H1 (cell line): ENCODE results near the gene GID8. TPM values are rescaled to one million over a fixed set of nuclear protein-coding genes. Genes with fewer than 3 reads are reported as not detected.
A peak's percentile ranks its signal among the peaks of the same experiment; 100 is the strongest.

Source experiments
- ATF2 ChIP-seq: IDR thresholded peaks from 2 replicates; pipeline ENCODE4 v1.6.1; 2012; ENCODE audit warnings: low read length, inconsistent platforms
- BCL11A ChIP-seq, 2 experiments: IDR thresholded peaks; one replicate each; pipeline ENCODE4 v1.6.1; 2011; ENCODE audit warnings: low read depth in 2 of 2, low read length in 2 of 2, mild to moderate bottlenecking in 2 of 2
- CBX8 ChIP-seq: fragments of 300-800, 300-1000 bp; sonication (generic); IDR thresholded peaks from 2 replicates; pipeline ENCODE4 v1.7.1; 2016; ENCODE audit warnings: low read depth, low read length, borderline replicate concordance
- POLR2A ChIP-seq, 2 experiments: IDR thresholded peaks; 1 replicate in 1 of 2; 2 replicates in 1 of 2; pipeline ENCODE4 v1.6.1; 2011; ENCODE audit warnings: low read depth in 2 of 2, low read length in 2 of 2, mild to moderate bottlenecking in 2 of 2; ENCODE audit errors: control extremely low read depth in 1 of 2
- POLR2AphosphoS5 ChIP-seq: IDR thresholded peaks from 2 replicates; pipeline ENCODE4 v1.6.1; 2011; ENCODE audit warnings: low read depth, low read length
- SAP30 ChIP-seq: fragments of 300-600 bp; sonication (generic); IDR thresholded peaks from 2 replicates; pipeline ENCODE4 v1.7.1; 2012; ENCODE audit warnings: low read length, moderate library complexity, mild to moderate bottlenecking, inconsistent platforms; ENCODE audit not compliant: insufficient read depth, insufficient replicate concordance
- TAF1 ChIP-seq: IDR thresholded peaks from 2 replicates; pipeline ENCODE4 v1.6.1; 2011; ENCODE audit warnings: mild to moderate bottlenecking, low read depth, low read length
- TCF12 ChIP-seq: IDR thresholded peaks from 2 replicates; pipeline ENCODE4 v1.6.1; 2011; ENCODE audit warnings: low read depth, mild to moderate bottlenecking, low read length
- TEAD4 ChIP-seq: IDR thresholded peaks from 2 replicates; pipeline ENCODE4 v1.6.1; 2012; ENCODE audit warnings: low read depth, low read length, inconsistent platforms, mixed read lengths
- polyA plus RNA-seq, 7 experiments: library from polyadenylated mRNA; depleted of rRNA in 3 of 7; stranded (reverse) in 5 of 7; unstranded in 2 of 7; fragments of >200 nt in 5 of 7; fragments of 200-250 nt in 2 of 7; gene quantifications; 1 replicate in 5 of 7; 2 replicates in 1 of 7; 4 replicates in 1 of 7; pipeline versions ENCODE4 v1.2.1 to v1.2.3, GENCODE V29; 2011 to 2013; ENCODE audit warnings: missing spikeins in 2 of 7, mixed read lengths in 2 of 7
- total RNA-seq: library from RNA; stranded (reverse); fragmentation: NEBNext Ultra II Directional; extraction: Animal tissue kit (Norgen Biotek cat#: 25700); gene quantifications from 2 replicates; pipeline ENCODE4 v1.2.1, GENCODE V29; 2021

GID8 gene
- total and polyA plus RNA-seq, 2 of the 8 experiments (the other 6 are each of a cell fraction or from before 2014, with no cell fraction given): 39.7 to 72.9 TPM

GRCh38 chr20:62914970-62915457, 22.9 kb upstream of the GID8 start (continued):
- no peak for TF ChIP-seq CBX8
- peak; percentile 54 to 68; a peak in 2 of 3 replicates for TF ChIP-seq POLR2A (IDR thresholded peaks at IDR 0.05; ENCODE audit: control extremely low read depth in 1 of 2, low read depth in 2 of 2, low read length in 2 of 2)
- peak; percentile 38 for TF ChIP-seq SAP30
- TF ChIP-seq ATF2: no peak
- TF ChIP-seq TEAD4: peak; percentile 88
- no peak for TF ChIP-seq BCL11A (IDR thresholded peaks at IDR 0.05; ENCODE audit: low read depth in 2 of 2, low read length in 2 of 2)
- peak; percentile 61; the same call in 1 of the 2 replicates for TF ChIP-seq POLR2AphosphoS5
- no peak for TF ChIP-seq TCF12
- TF ChIP-seq TAF1: peak; percentile 84
